Stimulated activated CD4-positive, alpha-beta T cell treated with anti-CD3 and anti-CD28 coated beads, Interleukin-1b, Interleukin-23, amount 100 ng/mL, for 24 hours (primary cell): Measurements from ENCODE around the gene MAP2K5.

Experiments
- DNase-seq, 4 experiments: peaks; one replicate each; pipeline ENCODE4 v3.0.0-alpha.2; 2020; ENCODE audit warnings: low read depth in 4 of 4, low spot score in 1 of 4

Gene MAP2K5

DNA sequence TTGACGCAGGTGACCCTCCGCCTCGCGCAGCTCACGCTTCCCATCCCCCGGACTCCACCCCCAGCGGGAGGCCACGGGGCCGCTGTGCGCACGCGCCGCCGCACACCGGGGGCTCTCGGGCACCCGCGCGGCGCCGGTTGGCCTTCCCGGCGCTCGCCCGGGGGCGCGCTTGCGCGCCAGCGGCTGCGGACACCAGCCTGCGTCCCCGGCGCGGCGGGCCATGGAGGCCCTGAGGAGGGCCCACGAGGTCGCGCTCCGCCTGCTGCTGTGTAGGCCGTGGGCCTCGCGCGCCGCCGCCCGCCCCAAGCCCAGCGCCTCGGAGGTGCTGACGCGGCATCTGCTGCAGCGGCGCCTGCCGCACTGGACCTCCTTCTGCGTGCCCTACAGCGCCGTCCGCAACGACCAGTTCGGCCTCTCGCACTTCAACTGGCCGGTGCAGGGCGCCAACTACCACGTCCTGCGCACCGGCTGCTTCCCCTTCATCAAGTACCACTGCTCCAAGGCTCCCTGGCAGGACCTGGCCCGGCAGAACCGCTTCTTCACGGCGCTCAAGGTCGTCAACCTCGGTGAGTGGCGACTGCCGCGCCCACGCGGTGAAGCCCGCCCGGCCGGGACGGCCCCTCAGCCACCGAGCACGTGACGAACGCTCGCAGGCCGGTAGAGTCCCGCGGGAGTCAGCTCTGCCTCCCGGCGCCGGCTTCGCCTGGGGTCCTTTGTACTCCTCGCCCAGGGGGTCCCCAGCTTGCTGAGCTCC, 21.3 kb upstream of the MAP2K5 start, which contains the start of gene C15orf61:
TSS of gene C15orf61 (plus strand) at position 103 of the 754 bp plus-strand sequence. CDS start at position 221, 118 bp downstream.
- peak; percentile 50 to 77 (median 68) for DNase-seq

DNA sequence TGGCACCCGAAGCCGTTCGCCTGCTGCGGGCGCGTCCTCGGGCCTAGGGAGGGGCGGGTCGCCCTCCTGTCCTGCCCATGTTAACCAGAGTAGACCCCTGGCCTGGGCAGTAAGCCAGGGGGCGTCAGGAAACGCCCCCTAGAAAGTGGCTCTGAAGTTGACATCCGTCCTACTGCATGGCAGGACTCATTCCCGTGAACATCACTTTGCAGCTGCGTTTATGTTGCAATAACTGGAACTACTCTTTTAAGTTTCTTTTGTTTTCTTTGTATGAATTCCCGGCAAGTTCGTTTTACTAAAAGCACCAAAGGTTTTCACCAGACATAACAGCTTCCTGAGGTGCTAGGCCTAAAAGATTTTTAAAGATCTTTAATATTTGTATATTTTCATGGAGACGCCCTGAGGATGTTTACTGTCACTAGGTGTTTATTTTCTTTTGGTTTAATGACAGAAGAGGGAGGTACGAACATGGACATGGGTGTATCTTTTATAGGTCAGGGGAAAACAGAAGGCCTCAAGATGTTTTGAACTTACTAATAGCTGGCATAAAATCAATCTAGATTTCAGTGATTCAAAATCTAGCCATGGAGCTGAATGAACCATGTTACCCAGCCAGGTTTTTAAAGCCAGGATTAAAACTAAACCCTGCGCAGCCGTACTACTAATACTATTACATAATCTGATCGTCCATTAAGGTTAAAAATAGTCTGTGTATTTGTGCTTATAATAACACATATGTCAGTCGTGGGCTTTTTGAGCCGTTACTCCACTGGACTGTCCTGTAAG, 20.5 kb upstream of the MAP2K5 start:
- DNase-seq = no peak

DNA sequence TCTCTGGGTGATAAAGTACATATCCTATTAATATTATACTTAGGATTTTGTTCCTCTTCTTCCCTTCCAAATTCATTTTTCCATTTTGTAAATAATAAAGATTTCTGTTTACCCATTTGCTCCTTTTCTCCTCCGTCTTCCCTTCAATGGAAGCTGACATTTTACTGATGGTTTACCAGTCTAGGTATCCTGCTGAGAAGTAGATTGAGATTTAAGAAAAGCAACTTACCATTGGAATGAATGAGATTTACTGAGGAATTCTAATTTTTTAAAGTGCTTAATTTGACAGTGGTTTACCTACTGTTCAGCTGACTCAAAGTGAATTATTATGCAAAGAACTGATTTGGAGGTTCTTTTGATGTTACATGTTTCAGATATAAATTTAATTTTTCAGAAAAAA, 19.2 kb upstream of the MAP2K5 start:
- no peak for DNase-seq

DNA sequence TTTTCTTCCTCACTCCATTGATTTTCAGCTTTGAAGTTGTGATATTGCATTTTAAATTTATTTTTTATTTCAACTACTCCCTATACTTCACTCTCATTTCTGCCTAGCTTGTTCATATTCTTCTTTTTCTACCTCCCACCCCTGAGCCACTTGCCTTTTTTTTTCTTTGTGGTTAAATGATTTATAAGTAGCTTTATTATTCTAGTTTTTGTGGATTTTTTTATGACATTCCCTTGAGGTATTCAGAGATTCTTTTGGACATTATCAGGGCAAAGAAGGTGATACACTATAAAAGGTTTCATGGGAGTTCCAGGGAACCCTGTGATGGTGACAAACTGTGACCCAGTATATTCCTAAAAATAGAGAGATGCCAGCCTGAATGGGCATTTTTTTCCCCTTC, 18.3 kb upstream of the MAP2K5 start:
- DNase-seq = no peak

DNA sequence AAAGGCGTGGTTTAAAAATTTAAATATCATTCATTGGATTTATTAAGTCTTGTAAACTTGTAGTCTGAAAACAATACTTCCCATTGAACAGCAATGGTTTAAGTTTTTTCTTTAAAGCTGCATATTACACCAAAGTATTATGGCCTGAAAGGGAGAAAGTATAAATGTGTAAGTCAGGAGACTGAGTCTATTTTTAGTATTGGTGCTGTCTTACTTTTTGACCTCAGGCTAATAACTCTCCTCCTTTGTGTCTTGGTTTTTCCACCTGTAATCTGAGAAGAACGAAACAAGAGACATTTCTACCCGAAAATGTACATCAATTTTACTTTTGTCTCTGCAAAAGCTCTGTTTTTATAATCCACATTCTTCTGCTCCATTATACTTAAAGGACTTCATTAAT, 14.0 kb upstream of the MAP2K5 start:
- DNase-seq = no peak

DNA sequence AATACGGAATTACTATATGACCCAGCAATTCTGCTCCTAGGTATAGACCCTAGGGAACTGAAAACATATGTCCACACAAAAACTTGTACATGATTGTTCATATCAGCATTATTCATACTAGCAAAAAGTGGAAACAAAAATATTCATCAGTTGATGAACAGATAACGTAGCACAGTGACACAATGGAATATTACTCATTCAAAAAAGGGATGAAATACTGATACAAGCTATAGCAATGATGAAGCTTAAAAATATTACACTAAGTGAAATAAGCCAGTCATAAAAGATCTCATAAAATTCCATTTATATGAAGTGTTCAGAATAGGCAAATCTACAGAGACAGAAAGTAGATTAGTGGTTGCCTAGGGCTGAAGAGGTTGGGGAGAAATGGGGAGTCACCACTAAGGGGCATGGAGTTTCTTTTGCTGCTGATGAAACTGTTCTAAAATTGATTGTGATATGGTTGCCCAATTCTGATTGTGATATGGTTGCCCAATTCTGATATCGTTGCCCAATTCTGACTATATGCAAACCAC, 11.1 kb upstream of the MAP2K5 start:
- DNase-seq = no peak

DNA sequence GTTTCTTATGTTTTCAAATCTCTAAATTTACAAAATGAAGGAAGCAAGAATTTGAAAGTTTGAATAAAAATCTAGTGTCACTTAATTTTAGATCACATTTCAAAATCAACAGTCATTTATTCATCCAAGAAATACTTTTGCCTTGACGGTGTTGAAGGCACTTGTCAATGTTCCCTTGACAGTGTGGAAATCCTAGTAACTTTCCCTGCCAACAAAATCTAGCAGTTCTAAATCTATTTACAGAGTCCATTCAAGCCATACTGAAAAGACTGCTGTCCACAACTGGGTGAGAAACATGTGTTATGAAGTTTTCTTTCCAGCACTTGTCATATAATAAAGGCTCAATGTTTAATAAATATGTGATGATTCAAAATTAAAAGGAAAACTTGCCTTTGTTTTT, 8.6 kb upstream of the MAP2K5 start:
- no peak for DNase-seq

DNA sequence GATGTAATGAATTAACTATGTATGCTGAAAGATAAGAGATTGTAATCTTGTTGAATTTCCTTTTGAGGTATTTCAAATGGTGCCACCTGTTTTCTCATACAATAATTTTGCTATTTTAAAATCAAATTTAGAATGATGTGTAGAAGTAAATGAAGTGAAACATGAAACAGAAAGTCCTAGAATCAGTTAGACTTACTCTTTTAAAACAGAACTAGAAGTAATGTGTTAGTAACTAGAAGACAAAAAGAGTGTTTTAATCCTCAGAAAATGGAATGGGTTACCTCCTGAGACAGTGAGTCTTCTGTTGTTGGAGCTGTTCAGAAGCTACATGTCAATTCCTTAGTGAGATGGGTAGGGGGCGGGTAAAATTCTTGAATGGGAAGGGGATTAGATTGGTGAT, 8.1 kb upstream of the MAP2K5 start:
- no peak for DNase-seq

DNA sequence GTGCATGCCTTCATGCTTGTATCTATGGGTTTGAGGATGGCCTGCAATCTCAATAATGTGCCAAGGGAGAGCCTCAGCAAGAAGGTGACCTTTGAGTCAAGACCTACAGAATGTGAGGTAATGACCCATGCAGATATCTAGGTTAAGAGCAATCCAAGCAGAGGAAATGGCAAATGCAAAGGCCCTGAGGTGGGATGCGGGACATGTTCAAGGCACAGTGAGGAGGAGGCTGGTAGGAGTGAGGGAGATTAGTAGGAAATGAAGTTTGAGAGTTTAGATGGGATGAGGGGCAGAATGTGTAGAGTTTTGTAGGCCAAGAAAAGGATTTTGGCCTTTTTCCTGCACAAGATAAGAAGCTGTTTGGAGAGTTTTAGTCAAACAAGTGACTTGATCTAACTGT, 4.7 kb upstream of the MAP2K5 start:
- no peak for DNase-seq

DNA sequence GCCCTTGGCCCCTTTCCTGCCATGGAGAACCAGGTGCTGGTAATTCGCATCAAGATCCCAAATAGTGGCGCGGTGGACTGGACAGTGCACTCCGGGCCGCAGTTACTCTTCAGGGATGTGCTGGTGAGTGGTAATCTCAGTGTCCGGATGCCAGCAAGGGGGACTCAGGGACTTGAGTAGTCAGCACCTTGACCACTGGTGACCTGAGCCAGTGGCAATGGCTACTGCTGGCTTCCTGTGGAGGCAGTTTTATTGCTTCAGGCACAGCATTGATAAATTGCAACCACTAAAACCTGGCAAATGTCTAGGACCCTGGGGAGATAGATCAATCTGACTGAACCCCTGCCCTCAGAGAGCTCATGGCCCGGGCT, 830 bp downstream of the MAP2K5 start:
- no peak for DNase-seq

DNA sequence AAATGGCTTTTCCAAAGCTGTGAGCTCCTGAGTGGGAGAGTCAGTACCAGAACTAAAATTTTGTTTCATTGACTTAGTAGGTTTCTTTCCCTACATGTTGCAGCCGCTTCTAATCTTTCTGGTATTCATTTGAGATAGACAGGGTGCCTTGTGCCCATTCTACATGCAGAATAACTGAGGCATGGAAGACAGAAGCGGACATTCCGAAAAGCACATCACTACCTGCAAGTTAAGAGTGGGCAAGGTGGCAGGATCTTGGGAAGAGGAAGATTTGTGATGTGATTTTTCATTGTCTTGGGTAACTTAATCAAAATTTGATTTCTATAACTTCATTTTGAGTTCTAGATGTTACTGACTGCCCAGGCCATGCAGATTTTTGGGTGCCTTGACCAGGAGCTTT, 2.0 kb downstream of the MAP2K5 start:
- no peak for DNase-seq

DNA sequence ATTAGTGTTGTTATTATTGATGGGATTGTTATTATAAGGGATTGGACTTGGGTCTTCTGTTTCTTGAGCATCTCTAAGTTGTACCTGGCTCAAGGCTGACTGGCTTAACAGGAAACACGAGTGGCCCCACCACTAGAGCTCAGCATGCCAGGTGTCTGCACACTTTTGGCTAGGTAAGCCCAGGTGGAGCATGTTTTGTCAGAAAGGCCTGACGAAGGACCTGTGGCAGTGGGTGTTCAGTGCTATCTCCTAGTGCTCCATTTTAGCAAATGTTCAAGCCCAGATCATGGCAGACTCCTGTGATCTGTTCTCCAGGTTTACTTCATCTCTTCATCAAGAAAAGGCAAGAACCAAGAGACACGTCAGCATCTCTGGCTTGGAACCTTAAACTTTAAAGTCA, 3.4 kb downstream of the MAP2K5 start:
- no peak for DNase-seq

DNA sequence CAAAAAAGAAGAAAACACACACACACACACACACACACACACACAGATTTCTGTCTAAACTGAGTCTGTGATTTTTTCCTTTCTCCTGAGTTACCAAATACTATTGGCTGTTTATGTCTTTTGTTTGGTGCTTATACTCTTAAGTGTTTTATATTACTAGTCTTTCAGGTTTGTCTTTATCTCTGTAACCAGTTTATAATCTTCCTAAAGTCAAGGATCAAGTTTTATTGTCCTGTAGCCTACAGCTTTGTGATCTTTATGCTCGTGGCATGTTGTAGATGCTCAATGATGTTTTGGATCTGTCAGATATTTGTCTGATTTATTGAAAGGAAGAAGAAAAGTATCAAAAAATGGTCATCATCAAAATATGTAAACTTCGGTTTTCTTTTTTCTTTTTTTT, 4.6 kb downstream of the MAP2K5 start:
- no peak for DNase-seq

DNA sequence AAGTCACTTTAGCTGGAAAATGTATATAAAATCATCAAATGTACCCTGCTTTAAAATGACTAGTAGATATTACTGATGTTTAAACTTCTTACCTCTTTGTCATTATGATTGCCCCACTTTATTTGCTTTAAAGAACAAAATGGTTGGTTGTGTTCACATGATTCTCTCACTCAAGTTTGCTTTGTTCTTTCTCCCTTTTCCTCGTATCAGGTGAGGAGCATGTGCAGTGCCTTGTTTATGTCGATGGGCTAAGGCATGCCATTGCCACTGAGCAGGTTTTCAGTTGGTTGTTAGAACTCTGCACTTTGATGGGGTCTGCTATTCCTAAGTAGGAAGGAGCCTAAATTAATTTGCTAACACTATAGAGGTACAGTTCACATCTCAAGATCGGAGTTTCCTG, 5.3 kb downstream of the MAP2K5 start:
- no peak for DNase-seq

DNA sequence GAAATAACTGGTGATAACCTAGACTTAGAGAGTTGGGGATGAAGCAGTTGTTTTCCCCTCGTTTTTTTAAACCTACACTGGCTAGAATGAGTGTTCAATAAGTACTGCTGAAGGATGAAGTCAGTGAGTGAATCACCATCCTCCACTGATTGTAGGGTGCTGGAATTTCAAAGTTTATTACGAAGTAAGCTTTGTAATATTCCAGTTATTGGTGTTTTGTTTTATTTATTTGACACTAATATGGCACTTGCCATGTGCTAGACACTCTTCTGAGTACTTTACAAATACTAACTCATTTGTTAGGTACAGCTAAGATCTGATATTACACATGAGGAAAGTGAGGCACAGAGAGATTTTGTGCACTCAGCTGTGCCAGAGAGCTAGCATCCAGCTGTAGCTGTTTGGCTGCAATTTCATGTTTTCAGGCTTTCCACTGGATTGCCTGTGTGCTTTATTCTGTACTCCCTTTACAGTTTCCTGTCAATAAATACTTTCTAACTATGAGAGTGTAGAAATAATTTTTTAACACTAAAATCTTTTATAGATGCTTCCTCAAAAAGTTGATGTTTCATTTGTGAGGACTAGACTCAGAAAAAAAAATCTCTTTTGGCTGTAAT, 5.8 kb downstream of the MAP2K5 start:
- DNase-seq = no peak

DNA sequence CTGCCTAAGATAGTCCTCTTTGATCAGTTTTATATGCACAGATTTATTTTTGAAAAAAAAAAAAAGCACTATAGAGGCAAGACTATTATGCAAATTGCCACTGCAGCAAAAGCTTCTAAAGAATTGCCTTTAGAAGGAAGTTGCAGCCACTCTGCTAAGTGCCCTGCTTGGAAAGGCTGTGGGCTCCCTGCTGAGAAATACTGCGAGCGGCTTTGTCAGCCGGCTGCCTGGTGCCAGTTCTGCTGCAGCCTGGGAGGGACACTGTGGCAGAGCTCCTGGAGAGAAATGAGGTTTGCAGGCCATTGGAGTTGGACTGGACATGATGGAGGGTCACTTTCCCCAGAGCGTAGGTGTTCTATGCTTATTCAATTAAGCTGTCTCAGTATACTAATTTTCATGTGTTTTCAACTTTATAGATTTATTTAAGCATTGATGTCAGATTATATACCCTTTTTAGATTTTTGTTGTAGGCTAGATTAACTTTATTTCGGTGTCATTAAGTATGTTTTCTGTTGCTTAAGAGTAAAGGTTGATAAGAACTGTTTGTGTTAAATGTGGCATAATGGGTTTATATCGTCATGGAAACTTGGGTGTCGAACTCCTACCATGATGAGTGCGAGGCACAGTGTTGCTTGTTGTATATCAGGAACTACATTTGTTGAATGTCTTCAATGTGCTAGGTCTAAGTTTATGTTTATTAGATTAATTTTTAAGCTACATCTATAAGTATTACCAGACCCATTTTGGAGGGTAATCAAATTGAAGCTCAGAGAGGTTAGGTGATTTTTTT, 6.6 kb downstream of the MAP2K5 start:
- no peak for DNase-seq

DNA sequence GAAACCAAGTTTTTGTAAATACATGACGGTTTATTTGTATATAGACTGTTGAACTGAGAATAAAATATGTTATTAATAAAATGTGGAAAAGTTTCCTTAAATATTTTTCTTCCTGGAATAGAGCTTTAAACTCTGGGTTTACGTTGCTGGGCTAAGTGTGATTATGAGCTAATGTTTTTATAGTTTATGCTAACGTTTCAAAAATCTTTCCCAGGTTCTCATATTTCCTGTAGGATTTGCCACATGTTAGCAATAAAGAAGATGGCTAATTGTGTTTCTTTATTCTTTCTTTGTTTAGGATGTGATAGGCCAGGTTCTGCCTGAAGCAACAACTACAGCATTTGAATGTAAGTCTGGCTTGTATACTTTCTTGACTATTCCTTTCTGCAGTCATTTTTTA, 7.2 kb downstream of the MAP2K5 start:
- DNase-seq = no peak

DNA sequence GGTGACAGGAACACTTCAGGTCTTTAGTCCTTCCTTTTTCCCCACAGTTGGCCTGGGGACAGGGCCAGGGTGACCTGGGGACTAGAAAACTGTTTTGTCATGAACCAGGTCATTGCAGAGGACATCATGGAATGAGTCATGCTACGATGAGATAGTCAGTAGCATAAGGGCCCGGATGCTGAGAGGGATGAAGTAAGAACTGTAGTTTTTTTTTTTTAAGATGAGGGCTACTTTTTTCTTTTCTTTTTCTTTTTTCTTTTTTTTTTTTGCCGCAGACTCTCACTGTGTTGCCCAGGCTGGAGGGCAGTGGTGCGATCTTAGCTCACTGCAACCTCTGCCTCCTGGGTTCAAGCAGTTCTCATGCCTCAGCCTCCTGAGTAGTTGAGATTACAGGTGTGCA, 8.0 kb downstream of the MAP2K5 start:
- no peak for DNase-seq

DNA sequence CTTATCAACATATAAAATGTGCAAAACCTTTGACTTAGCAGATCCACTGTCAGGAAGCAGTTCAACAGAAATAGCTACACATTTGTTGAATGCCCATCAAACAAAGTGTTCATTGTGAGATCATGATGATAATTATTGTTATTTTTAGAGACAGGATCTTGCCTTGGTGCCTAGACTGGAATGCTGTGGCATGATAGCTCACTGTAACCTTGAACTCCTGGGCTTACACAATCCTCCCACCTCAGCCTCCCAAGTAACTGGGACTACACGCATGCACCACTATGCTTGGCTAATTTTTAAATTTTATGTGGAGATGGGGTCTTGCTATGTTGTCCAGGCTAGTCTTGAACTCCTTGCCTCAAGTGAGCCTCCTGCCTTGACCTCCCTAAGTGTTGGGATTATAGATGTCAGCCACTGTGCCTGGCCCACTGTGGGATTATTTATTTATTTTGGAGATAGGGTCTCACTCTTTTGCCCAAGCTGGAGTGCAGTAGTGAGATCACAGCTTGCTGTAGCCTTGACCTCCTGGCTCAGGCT, 8.8 kb downstream of the MAP2K5 start:
- no peak for DNase-seq

DNA sequence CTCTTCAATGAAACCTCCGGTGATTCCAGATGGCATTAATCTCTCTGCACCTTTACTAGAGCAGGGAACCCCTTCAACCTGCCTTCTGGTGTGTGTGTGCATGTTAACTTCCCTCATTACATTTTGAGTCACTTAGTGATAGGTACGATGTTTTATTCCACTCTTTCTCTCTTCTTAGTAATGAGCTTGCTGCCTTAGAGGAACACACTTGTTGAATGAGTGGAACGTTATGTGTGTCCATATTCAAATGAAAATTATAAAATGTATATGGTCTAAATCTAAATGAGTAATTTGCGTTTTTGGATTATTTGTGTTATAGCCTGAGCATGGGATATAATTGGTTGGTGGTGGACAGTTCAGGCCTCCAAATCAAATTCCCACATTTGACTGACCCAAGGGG, 12.1 kb downstream of the MAP2K5 start:
- no peak for DNase-seq

DNA sequence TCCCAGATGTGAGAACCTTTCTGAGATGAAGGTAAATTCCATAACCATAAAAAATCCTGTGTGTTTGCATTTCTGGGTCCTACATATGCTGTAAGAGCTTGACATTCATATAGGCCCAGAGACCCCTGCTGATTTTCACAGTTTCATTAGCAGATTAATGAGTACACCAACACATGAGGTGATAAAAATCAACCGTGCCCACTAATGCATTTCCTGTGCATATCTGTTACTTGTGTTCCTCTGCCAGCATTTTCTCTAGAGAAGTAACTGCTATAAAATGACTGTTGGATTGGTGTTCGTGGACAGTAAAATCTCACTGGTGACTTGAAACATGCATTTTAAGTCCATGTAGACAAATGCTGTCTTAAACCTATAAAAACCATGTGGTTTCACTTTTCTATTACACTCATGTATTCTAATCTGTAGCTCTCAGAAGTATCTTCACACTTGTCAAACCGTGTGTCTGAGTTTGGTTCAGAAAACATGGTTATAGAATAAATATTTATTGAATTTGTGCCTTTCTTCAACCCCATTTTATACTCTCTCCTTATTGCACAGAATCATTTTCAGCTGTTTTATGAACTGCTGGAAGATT, 14.6 kb downstream of the MAP2K5 start:
- DNase-seq = no peak
